HUES6 (cell line): Measurements from ENCODE around the gene ATP1A2.

Experiments
- H3K27ac ChIP-seq: 2 replicates; pipeline ENCODE4 v1.7.0; 2013; ENCODE audit warnings: low read depth, mild to moderate bottlenecking, low read length, inconsistent platforms
- H3K27me3 ChIP-seq: 2 replicates; pipeline ENCODE4 v1.6.1; 2013; ENCODE audit warnings: low read length; ENCODE audit not compliant: control insufficient read depth, insufficient read depth
- H3K36me3 ChIP-seq: 2 replicates; pipeline ENCODE4 v1.6.1; 2013; ENCODE audit warnings: low read length; ENCODE audit not compliant: control insufficient read depth, insufficient read depth
- H3K4me1 ChIP-seq: 2 replicates; pipeline ENCODE4 v1.6.1; 2013; ENCODE audit warnings: low read length; ENCODE audit not compliant: control insufficient read depth, insufficient read depth
- H3K4me3 ChIP-seq: 2 replicates; pipeline ENCODE4 v1.5.1; 2013; ENCODE audit warnings: low read depth, low read length
- H3K9ac ChIP-seq: one replicate; pipeline ENCODE4 v1.6.1; 2013; ENCODE audit warnings: mild to moderate bottlenecking, low read length
- H3K9me3 ChIP-seq: 2 replicates; pipeline ENCODE4 v1.6.1; 2013; ENCODE audit warnings: low read depth, low read length; ENCODE audit not compliant: control insufficient read depth, insufficient read depth

The ATP1A2 gene

GRCh38 chr1:160115545-160116282, at the start of gene ATP1A2:
ATP1A2 (plus strand) TSS chr1:160115759; CDS start chr1:160115862, 103 bp downstream.
- peaks cover 59% of the 10 kb centered on the region for H3K4me1 ChIP-seq

GRCh38 chr1:160066829-160067745, 48.5 kb upstream of the ATP1A2 start:
- Histone ChIP-seq H3K4me1 (peaks cover 19% of the 10 kb centered on the region), H3K9ac (no peak overlapping the region), H3K36me3 (no peaks in the 10 kb centered on the region), H3K4me3 (no peak overlapping the region), H3K27me3 (peaks cover 55% of the 10 kb centered on the region), H3K9me3 (no peaks in the 10 kb centered on the region), H3K27ac (no peak overlapping the region)

More at GRCh38 chr1:160115545-160116282, at the start of gene ATP1A2:
- H3K4me3 ChIP-seq: peak within 1 kb of the TSS; percentile 56
- no peaks in the 10 kb centered on the region for H3K9me3 ChIP-seq
- no peaks in the 10 kb centered on the region for H3K27me3 ChIP-seq
- no peaks in the 10 kb centered on the region for H3K36me3 ChIP-seq
- no peak within 1 kb of the TSS for H3K27ac ChIP-seq
- H3K9ac ChIP-seq: peak within 1 kb of the TSS; percentile 27

GRCh38 chr1:160068225-160068624, 47.3 kb upstream of the ATP1A2 start:
- Histone ChIP-seq H3K4me3 (no peak overlapping the region), H3K27ac (no peak overlapping the region), H3K9ac (no peak overlapping the region), H3K4me1 (peaks cover 13% of the 10 kb centered on the region), H3K36me3 (no peaks in the 10 kb centered on the region), H3K27me3 (peaks cover 59% of the 10 kb centered on the region), H3K9me3 (no peaks in the 10 kb centered on the region)

DNA sequence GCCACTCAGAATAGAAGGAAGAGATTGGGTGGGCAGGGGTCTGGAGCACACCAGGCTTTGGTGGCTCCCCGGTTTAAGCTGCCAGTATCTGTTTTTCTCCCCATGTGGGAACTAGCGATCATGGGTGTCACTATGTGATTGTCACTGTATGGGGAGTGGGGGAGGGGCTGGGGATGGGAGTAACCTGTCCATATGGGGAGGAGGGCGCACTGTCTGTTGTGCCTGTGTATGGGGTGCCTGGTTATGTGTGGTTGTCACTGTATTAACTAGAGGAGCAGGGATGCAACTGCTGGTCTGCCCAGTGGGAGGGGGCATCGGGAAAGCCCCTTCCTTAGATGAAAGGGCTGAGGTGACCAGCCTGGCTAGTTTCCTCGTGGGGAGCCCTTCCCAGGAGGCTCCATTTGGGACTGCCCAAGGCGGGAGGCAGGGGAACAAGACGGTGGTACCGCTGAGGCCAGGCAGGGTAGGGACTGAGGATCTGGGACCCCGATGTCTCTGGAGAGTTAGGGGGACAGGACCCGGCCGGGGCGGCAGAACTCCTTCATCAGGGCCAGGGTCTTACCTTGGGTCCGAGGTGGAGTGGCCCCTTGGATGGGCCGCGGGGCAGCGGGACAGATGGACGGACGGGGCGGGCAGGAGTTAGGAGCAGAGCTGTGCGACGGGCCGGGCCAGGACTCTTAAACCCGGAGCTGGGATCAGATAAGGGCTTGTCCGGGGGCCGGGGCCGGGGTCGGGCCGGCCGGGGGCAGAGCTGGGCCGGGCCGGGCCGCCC, 45.9 kb upstream of the ATP1A2 start, which contains the start of gene KCNJ10:
Gene KCNJ10, minus strand, starts transcription at position 701 of the 772 bp plus-strand sequence. CDS start 27,628 bp downstream, outside the sequence.
- peak within 1 kb of the TSS; percentile 71 for H3K4me3 ChIP-seq
- H3K4me1 ChIP-seq: peaks cover 13% of the 10 kb centered on the region
- no peak within 1 kb of the TSS for H3K27ac ChIP-seq
- H3K9ac ChIP-seq: no peak within 1 kb of the TSS
- H3K27me3 ChIP-seq: peaks cover 63% of the 10 kb centered on the region
- H3K9me3 ChIP-seq: no peaks in the 10 kb centered on the region
- H3K36me3 ChIP-seq: no peaks in the 10 kb centered on the region

- Histone ChIP-seq H3K27ac (no peak overlapping the region), H3K9ac (no peak overlapping the region), H3K27me3 (peaks cover 59% of the 10 kb centered on the region), H3K4me3 (peak overlapping the region; percentile 71), H3K36me3 (no peaks in the 10 kb centered on the region), H3K9me3 (no peaks in the 10 kb centered on the region), H3K4me1 (peaks cover 13% of the 10 kb centered on the region)
Observed at GRCh38 chr1:160070243-160071163, 45.1 kb upstream of the ATP1A2 start.

- Histone ChIP-seq H3K9me3 (no peaks in the 10 kb centered on the region), H3K27ac (no peak overlapping the region), H3K9ac (no peak overlapping the region), H3K27me3 (peaks cover 58% of the 10 kb centered on the region), H3K4me1 (peaks cover 13% of the 10 kb centered on the region), H3K4me3 (no peak overlapping the region), H3K36me3 (no peaks in the 10 kb centered on the region)
Observed at GRCh38 chr1:160071289-160071688, 44.3 kb upstream of the ATP1A2 start.

DNA sequence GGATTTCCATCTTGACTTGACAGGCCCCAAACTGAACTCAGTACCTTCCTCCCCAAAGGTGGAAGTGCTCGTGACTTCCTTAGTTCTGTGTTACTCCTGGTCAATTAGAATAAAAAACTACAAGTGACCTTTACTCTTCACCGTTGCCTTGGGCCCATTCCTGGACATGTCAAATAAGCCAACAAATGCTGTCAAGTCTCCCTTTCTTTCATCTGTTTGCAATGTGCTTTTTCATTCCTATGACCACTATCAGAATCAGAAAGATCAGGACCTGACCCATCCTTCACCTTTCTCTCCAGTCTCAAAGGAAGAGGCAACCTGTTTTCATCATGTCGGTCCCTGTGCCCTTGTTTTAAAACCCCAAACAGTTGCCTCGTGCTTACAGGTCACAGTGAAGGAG, 40.7 kb upstream of the ATP1A2 start:
- no peaks in the 10 kb centered on the region for H3K4me1 ChIP-seq
- H3K27me3 ChIP-seq: peaks cover 38% of the 10 kb centered on the region
- H3K4me3 ChIP-seq: no peak overlapping the region
- H3K27ac ChIP-seq: no peak overlapping the region
- no peak overlapping the region for H3K9ac ChIP-seq
- no peaks in the 10 kb centered on the region for H3K9me3 ChIP-seq
- no peaks in the 10 kb centered on the region for H3K36me3 ChIP-seq

DNA sequence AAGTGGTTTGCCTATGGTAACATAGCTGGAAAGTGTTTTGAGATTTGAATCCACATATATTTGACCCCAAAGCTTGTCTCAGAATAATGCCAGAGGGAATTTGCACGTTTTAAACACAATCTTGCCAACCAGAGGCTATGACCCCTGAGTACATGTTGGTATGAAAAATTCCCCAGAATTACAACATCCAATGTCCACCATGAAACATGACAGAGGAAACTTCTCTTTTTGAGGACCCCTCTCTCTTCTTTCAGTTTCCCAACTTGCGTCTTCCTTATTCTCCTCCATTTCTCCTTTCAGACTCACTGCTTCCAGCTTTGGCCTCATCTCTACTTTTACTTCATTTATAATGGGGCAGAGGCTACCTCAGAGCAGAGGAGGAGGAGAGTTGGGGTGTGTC, 39.7 kb upstream of the ATP1A2 start:
- H3K27ac ChIP-seq: no peak overlapping the region
- no peak overlapping the region for H3K9ac ChIP-seq
- no peaks in the 10 kb centered on the region for H3K4me1 ChIP-seq
- no peak overlapping the region for H3K4me3 ChIP-seq
- peaks cover 43% of the 10 kb centered on the region for H3K27me3 ChIP-seq
- no peaks in the 10 kb centered on the region for H3K9me3 ChIP-seq
- H3K36me3 ChIP-seq: no peaks in the 10 kb centered on the region

- H3K4me1 ChIP-seq: no peaks in the 10 kb centered on the region
- no peak overlapping the region for H3K4me3 ChIP-seq
Observed at GRCh38 chr1:160076295-160076694, 39.3 kb upstream of the ATP1A2 start.

DNA sequence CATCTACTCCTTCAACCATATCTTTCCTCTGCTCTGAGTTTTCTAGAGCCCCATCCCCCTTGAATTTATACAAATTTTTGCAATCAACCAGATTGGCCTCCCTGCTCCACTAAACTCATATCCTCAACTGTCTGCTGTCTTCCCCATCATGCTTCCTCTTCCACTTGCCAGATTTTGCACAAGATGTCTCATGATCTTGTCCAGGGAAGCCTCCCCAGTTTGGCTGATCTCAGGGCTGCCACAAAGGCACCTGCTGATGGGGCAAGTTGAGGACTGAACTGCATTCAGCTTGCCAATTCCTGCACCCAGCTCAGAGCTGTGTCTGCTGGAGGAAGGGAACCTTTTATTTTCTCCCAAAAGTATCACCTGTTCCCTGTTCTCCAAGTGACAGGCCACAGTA, 38.1 kb upstream of the ATP1A2 start:
- Histone ChIP-seq H3K4me1 (no peaks in the 10 kb centered on the region), H3K9me3 (no peaks in the 10 kb centered on the region), H3K4me3 (no peak overlapping the region), H3K27me3 (peaks cover 46% of the 10 kb centered on the region), H3K36me3 (no peaks in the 10 kb centered on the region), H3K9ac (no peak overlapping the region), H3K27ac (no peak overlapping the region)

More at GRCh38 chr1:160076295-160076694, 39.3 kb upstream of the ATP1A2 start:
- Histone ChIP-seq H3K27ac (no peak overlapping the region), H3K9ac (no peak overlapping the region), H3K9me3 (no peaks in the 10 kb centered on the region), H3K36me3 (no peaks in the 10 kb centered on the region), H3K27me3 (peaks cover 44% of the 10 kb centered on the region)
